Vagina (tissue), 2 donors: ENCODE results near the gene YPEL1.

Experiments
- CTCF ChIP-seq, 3 experiments: fragments of 450-650 bp in 2 of 3; fragments of 200-600 bp in 1 of 3; sonication (generic) in 1 of 3; IDR thresholded peaks; one replicate each; pipeline ENCODE4 v1.5.1; 2017 to 2019; ENCODE audit warnings: antibody characterized with exemption in 3 of 3, mild to moderate bottlenecking in 2 of 3, moderate library complexity in 2 of 3
- POLR2A ChIP-seq, 2 donors: fragments of 450-650 bp; IDR thresholded peaks; one replicate each; pipeline ENCODE4 v1.6.1; 2017; ENCODE audit warnings: antibody characterized with exemption in 2 of 2, mild to moderate bottlenecking in 2 of 2, moderate library complexity in 2 of 2
- POLR2AphosphoS5 ChIP-seq, 2 donors: sonication (generic); formaldehyde crosslinking; IDR thresholded peaks; one replicate each; pipeline ENCODE4 v1.9.0; 2017; ENCODE audit warnings: antibody characterized with exemption in 2 of 2, mild to moderate bottlenecking in 2 of 2, low read depth in 1 of 2; ENCODE audit not compliant: insufficient read depth in 1 of 2

GRCh38 chr22:21755851-21756284, 20.3 kb upstream of the YPEL1 start:
- TF ChIP-seq POLR2A (IDR thresholded peaks at IDR 0.05) (no peak), CTCF (IDR thresholded peaks at IDR 0.05) (no peak), POLR2AphosphoS5 (IDR thresholded peaks at IDR 0.05; ENCODE audit: insufficient read depth in 1 of 2, low read depth in 1 of 2) (no peak)
